HG02571 (cell line): ENCODE data around the gene PKP2.

Source experiments
- ATAC-seq: cut with Tn5 transposase; IDR thresholded peaks from one replicate; pipeline ENCODE4 v1.9.1; 2021; ENCODE audit warnings: mild to moderate bottlenecking, moderate library complexity; ENCODE audit not compliant: unreplicated experiment

The PKP2 gene

DNA sequence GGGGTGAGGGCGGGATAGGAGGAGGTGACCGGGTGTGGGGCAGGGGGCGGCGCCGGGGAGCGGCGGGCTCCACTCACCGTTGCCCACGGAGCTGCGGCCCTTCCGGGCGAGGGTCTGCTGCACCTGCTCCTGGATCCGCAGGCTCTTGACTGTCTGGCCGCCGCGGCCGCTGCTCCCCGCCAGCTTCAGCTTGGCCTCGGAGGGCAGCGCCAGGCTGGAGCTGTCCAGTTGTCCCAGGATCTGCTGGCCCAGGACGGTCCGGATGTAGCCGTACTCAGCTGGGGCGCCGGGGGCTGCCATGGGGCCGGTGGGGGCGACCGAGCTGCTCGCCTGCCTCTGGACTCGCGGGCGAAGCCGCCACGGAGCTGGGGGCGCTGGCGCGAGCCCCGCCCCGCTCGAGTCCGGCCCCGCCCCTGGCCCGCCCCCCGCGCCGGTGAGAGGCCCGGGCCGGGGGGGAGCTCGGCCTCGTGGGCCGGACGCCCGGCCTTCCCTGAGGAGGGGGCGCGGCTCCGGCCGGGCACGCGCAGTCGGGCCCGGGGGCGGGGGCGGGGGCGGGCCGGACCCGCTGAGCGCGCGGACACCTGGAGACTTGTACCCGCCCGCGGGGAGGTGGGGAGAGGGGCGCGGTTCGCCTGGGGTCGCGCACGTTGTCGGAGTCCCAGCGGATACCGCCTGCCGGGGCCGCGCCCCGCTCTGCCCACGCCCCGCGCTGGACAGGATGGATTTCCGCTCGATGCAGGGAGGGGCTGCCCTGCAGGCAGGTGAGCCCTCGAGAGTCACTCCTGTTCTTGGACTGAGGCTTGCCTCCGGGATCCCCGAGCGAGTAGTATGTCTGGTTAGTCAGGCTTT is at the start of gene PKP2:
PKP2 (minus strand) TSS at position 346 of the 849 bp plus-strand sequence; CDS start at position 300, 46 bp downstream.
- no peak for ATAC-seq

DNA sequence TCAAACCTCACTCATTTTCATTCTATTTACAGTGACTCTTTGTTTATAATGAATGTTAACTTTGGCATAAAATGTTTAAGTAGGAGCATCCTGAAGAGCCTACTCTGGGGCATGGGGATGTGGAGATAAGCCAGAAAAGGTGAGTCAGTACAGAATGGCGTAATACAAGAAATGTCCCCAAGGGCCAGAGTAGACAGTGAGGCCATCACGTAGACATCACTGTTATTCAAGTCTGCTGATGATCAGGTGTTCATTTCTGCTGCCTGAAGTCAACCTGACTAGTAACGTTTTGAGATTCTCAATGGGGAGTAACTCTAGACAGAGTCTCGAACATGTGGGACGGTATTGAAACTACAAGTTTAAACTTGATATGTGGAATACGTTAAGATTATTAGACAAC is 47.6 kb upstream of the PKP2 start:
- no peak for ATAC-seq

DNA sequence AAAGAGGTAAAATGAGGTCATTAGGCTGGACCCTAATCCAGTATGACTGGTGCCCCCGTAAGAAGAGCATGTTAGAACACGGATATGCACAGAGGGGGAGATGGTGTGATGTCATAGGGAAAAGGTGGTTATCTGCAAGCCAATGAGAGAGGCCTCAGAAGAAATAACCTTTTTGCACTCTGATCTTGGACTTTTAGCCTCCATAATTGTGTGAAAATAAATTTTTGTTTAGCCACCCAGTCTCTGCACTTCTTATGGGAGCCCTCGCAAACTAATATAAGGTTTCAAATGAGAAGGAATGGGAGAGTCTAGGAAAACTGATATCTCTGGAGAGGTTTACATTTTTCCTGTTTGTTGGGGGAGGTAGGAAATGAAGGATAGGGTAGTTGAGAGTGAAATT is 43.2 kb upstream of the PKP2 start:
- ATAC-seq, result no peak

DNA sequence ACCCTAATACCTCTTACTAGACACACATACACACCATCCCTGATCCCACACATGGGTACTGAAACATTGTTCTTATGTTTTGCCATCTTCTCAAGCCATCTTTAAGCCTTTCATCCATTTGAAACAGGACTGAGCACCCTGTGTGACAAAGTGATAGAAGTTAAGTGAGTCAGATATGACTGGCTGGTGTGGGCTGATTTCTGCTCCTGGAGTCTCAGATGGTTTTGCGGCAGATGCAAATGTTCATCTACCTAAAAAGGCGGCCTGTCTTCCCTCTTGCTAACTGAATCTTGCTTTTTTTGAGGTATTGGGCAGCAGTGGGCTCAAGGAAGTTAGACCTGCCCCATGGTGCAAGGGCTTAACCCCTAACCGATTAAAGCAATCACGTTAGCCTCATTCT is 30.4 kb upstream of the PKP2 start:
- no peak for ATAC-seq

DNA sequence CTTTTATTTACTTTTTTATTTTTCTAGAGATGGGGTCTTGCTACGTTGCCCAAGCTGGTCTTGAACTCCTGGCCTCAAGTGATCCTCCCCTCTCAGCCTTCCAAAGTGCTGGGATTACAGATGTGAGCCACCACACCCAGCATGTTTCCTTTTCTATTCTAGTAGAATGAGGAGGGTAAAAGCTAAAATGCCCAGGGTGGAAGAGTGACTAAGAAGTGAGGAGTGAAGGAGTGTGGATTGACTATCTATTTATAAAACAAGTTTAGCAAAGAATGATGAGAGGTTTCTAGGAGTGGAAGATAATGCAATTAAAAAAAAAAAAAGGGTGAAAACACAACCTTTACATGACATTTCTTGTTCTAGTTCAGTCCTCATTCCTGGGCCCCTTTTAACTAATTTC is 29.8 kb upstream of the PKP2 start:
- no peak for ATAC-seq

DNA sequence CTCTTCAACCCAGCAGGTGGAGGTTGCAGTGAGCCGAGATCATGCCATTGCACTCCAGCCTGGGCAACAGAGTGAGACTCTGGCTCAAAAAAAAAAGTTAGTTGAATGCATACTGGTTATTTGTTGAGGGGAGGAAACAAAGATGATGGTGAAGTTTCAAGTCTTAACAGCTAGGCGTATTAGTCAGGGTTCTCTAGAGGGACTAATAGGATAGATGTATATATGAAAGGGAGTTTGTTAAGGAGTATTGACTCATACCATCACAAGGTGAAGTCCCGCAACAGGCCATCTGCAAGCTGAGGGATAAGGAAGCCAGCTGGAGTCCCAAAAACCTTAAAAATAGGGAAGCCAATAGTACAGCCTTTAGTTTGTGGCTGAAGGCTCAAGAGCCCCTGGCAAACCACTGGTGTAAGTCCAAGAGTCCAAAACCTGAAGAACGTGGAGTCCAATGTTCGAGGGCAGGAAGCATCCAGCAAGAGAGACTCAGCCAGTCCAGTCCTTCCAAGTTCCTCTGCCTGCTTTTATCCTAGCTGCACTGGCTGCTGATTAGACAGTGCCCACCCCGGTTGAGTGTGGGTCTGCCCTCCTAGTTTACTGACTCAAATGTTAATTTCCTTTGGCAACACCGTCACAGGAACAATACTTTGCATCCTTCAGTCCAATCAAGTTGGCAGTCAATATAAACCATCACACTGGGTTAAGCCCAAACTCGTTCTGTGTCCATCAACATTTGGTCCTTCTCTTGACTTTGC is 26.1 kb upstream of the PKP2 start:
- ATAC-seq, result no peak

- no peak for ATAC-seq
Observed at GRCh38 chr12:32921397-32921796, 24.8 kb upstream of the PKP2 start.

DNA sequence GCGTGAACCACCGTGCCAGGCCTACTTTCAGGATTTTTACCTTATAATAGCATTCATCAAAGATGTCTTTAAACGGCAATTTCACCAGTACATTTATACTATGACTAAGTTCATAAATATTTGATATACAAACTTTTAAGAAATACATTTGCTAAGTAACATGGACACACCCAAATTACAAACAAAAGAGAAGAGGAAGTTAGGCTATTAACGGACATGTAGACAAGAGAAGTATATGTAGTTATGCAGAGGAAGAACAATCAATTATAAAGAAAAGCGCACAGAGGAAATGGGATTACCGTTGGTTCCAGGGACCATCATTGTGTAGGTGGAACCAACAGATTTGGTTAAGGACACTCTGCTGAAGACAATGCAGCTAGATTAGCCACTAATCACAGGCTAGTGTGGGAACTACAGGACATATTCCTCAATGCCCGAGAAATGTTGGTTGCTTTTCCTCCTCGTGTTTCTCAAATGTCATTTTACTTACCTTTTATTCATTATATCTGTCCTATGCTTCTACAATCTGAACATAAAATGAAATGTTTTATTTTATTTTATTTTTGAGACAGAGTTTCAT is 24.0 kb upstream of the PKP2 start:
- ATAC-seq, result no peak

DNA sequence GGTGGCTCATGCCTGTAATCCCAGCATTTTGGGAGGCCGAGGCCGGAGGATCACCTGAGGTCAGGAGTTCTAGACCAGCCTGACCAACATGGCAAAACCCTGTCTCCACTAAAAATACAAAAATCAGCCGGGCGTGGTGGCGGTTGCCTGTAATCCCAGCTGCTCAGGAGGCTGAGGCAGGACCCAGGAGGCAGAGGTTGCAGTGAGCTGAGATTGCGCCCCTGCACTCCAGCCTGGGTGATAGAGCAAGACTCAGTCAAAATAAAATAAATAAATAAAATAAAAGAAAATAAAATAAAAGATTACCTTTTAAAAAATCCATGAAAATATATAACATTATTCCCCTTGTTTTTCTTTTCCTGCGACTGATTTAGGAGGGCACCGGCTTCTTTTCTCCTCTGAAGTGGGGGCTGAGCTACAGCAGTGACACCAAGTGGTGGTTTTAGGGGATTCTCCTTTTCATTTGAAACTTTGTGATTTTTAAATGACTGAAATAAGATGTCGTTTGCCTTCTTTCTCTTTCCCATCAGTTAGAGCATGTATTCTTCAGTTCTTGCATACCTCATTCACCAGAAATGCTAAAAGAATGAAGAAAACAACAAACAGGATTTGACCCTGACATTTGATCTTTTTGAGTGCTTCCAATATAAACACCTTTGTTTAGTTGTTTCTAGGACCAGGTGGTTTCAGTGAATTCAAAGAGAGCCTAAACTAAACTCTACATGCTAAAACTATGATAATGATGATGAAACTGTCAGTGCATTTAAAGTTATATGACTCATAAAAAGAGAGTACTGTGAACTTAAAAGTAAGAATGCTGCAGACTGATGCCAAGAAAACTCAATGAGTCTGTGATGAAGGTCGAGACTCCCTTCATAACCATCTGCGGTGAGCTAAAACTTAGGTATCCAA is 22.6 kb upstream of the PKP2 start:
- no peak for ATAC-seq

- no peak for ATAC-seq
Observed at GRCh38 chr12:32917094-32917611, 20.6 kb upstream of the PKP2 start.

GRCh38 chr12:32907898-32908476 is 11.4 kb upstream of the PKP2 start:
- no peak for ATAC-seq

GRCh38 chr12:32907166-32907565 is 10.6 kb upstream of the PKP2 start:
- ATAC-seq, result no peak

DNA sequence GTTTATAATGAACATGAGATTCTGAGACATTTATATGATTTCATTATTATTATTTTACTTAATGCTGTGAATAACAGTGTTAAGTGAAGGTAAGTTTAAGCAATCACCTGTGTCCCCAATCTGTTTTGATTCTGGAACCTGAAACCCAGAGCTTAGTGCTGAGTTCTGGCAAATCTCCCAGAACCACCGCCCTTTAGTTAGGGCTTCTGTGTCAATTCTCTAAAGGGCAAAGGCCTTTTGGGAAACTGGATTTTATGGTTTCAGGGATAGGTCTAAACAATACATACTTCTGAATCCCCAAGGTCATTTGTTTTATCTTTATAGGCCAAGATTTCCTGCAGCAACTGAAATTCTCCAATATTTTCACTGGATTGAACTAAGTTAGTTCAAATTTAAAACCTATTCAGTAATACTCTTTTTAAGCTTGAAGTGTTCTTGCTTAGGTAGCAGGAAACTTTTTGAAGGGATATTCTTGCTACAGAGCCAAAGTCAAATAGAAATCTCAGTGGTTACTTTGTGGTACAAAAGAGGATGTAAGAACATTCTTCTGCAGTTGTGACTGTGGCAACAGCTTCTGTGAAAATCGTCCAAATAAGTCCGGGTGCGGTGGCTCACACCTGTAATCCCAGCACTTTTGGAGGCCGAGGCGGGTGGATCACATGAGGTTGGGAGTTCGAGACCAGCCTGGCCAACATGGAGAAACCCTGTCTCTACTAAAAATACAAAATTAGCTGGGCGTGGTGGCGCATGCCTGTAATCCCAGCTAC is 10.0 kb upstream of the PKP2 start:
- ATAC-seq, result peak; percentile 99

GRCh38 chr12:32903763-32904162 is 7.2 kb upstream of the PKP2 start:
- ATAC-seq, result no peak

GRCh38 chr12:32903318-32903717 is 6.7 kb upstream of the PKP2 start:
- no peak for ATAC-seq

GRCh38 chr12:32902287-32902997 is 5.9 kb upstream of the PKP2 start:
- no peak for ATAC-seq

DNA sequence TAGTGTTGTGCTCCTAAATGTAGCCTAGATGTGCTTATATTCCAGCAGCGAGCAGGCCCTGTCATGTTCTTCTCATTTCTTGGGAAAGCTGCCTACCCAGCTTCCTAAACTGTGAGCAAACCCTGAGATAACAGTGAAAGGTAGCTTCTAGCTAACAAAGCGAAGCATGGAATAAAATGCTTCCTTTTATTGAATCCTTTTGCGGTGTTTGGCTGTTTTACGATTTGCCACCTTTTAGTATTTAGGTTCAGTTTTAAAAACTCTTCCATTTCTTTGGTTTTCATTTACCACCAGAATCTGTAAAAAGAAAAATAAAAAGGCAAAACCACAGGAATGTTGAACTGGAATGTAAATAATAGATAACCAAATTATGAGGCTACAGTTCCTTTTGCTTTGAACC is 5.0 kb upstream of the PKP2 start:
- no peak for ATAC-seq

- no peak for ATAC-seq
Observed at GRCh38 chr12:32897687-32898573, 1.4 kb upstream of the PKP2 start.
